AG04449 (cell line): ENCODE results near the gene TMA16.

Experiments
- CTCF ChIA-PET: fragments of 350-600 bp; formaldehyde crosslinking; extraction: SDS; loops from one replicate; lab custom pipeline; 2021; ENCODE audit warnings: antibody characterized with exemption; lab: Yijun Ruan, JAX
- POLR2A ChIA-PET: fragments of 400-600, 350-600 bp; formaldehyde crosslinking; extraction: SDS; loops from one replicate; lab custom pipeline; 2020; ENCODE audit warnings: antibody characterized with exemption, inconsistent platforms; lab: Yijun Ruan, JAX
- DNase-seq: peaks from one replicate; pipeline ENCODE4 v3.0.0-alpha.2; 2010; ENCODE audit warnings: low read depth, low spot score
- H3K4me3 ChIP-seq: 2 replicates; pipeline ENCODE4 v1.5.1; 2011; ENCODE audit warnings: low read depth, mild to moderate bottlenecking, control low read depth, low read length
- CTCF ChIP-seq: IDR thresholded peaks from one replicate; pipeline ENCODE4 v1.5.1; 2011; ENCODE audit warnings: mild to moderate bottlenecking, moderate library complexity, low read length, control low read depth, inconsistent platforms; ENCODE audit not compliant: insufficient read depth; ENCODE audit errors: missing control alignments

TMA16 gene

DNA sequence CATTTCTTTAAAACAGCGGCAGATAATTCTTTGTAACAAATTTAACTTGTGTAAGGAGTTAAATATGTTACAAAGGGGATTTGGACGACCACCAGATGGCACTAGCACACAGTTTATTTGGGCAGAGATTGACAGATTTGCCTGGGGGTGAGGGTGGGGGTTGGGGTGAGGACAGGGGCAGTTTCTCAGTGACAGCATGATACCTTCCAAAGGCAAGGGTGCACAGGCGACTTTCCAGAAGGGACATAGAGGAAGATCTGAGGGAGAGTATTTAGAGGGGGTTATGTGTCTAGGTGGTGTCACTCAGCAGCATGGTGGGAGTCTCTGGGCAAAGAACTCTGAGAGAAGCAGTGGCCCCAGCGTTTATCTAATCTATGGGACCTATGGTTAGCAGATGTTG, 9.6 kb upstream of the TMA16 start:
- CTCF ChIA-PET: interaction anchor here (1.1 to 5.1 kb wide), 10 partner anchors 9 to 1247 kb away, joined by 3 to 202 read pairs (median 5); no protein-coding TSS in a partner anchor
- POLR2A ChIA-PET: no interaction called here
- no peak overlapping the region for H3K4me3 ChIP-seq
- no peak for DNase-seq
- peak; percentile 42 for TF ChIP-seq CTCF

GRCh38 chr4:163485589-163485988, 8.9 kb upstream of the TMA16 start:
- ChIA-PET POLR2A (no interaction called here), CTCF (interaction anchor here (0.7 to 5.1 kb wide), 11 partner anchors 9 to 1246 kb away, joined by 3 to 202 read pairs (median 5); partner anchors contain the start of gene TMA16)
- DNase-seq: no peak
- H3K4me3 ChIP-seq: no peak overlapping the region
- no peak for TF ChIP-seq CTCF

GRCh38 chr4:163486321-163486720, 8.2 kb upstream of the TMA16 start:
- ChIA-PET POLR2A (no interaction called here), CTCF (interaction anchor here (0.9 to 5.1 kb wide), 8 partner anchors 8 to 1245 kb away, joined by 3 to 202 read pairs (median 5); partner anchors contain the start of gene TMA16)
- no peak overlapping the region for H3K4me3 ChIP-seq
- TF ChIP-seq CTCF: no peak
- no peak for DNase-seq

DNA sequence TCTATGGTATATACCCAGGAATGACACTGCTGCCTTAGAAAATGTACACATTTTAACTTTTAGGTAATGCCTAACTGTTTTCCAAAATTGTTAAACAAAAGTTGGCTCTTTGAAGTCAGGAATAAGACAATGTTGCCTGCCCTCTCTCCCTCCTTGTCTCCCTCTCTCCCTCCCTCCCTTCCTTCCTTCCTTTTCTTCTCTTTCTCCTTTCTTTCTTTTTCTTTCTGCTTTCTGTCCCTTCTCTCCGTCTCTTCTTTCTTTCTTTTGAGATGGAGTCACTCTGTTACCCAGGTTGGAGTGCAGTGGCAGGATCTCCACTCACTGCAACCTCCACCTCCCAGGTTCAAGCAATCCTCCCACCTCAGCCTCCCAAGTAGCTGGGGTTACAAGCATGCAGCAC, 4.6 kb upstream of the TMA16 start:
- DNase-seq: no peak
- no peak overlapping the region for H3K4me3 ChIP-seq
- CTCF ChIA-PET: interaction anchor here (1.1 kb wide), 1 partner anchor 52 kb away, joined by 4 read pairs; no protein-coding TSS in a partner anchor
- TF ChIP-seq CTCF: no peak
- POLR2A ChIA-PET: no interaction called here

DNA sequence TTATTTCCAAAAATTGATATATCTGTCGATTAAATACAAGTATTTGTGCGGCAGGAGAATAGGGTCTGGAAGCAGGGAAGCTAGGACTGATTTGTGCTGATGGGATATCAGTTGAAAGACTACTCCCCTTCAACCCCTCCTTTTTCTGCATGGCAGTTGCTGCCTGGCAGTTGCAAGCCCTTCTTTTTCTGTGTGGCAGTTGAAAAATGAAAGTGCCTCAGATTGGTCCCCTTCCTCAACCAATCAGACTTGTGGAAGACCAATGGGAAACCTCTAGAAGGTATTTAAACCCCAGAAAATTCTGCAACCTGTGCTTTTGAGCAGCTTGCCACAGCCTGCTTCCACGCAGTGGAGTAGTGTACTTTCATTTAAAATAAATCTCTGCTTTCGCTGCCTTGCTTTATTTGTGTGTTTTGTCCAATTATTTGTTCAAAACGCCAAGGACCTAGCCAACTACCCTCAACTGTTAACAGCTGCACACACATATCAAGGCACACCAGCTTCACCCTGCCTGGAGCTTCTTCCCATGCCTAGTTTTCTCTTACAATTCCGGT, 1.5 kb upstream of the TMA16 start:
- DNase-seq: no peak
- POLR2A ChIA-PET: no interaction called here
- no peak for TF ChIP-seq CTCF
- CTCF ChIA-PET: interaction anchor here (1.0 to 3.5 kb wide), 7 partner anchors 9 to 63 kb away, joined by 3 to 59 read pairs (median 7); no protein-coding TSS in a partner anchor
- H3K4me3 ChIP-seq: no peak overlapping the region

DNA sequence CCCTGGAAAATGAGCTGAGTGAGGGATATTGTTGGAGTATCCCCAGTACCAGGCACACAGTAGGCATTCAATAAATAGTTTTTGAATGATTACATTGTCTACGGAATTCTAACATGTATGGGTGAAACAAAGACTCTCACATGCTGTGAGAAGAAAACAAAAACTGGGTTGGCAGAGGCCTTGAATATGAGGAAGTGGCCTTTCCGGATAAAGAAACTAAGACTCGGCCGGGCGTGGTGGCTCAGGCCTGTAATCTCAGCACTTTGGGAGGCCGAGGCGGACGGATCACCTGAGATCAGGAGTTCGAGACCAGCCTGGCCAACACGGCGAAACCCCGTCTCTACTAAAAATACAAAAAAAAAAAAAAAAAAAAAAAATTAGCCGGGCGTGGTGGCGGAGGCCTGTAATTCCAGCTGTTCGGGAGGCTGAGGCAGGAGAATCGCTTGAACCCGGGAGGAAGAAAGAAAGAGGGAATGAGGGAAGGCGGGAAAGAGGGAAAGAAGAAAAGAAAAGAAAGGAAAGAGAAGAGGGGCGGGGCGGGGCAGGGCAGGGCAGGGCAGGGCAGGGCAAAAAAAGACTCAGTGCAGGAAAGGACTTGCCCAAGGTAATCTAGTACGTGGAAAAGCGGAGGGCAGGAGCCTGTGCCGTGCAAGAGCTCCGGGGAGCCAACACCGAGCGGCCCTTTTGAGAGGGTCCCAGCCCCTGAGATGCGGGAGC, 689 bp upstream of the TMA16 start:
- TF ChIP-seq CTCF: no peak
- no peak for DNase-seq
- CTCF ChIA-PET: interaction anchor here (1.0 to 3.5 kb wide), 9 partner anchors 8 to 996 kb away, joined by 3 to 59 read pairs (median 5); no protein-coding TSS in a partner anchor
- POLR2A ChIA-PET: interaction anchor here (0.9 to 1.7 kb wide), 9 partner anchors 12 to 1154 kb away, joined by 3 to 16 read pairs (median 7); no protein-coding TSS in a partner anchor
- peak overlapping the region; percentile 94 for H3K4me3 ChIP-seq
